SK-N-SH (cell line): Measurements from ENCODE around the gene C1QTNF4. TPM values are rescaled to one million over a fixed set of nuclear protein-coding genes. Genes with fewer than 3 reads are reported as not detected.
A peak's percentile ranks its signal among the peaks of the same experiment; 100 is the strongest.
"Not testable (repeated sequence)": the region's sequence is repeated elsewhere in the genome, so short reads cannot be mapped to it uniquely, and the experiment has no call there.

Source experiments
- CTCF ChIA-PET: fragments of 300-600, 350-600 bp; formaldehyde crosslinking; extraction: SDS; loops from one replicate; lab custom pipeline; 2021; lab: Yijun Ruan, JAX
- POLR2A ChIA-PET: fragments of 350-600 bp; sonication (Branson Sonifier 250); formaldehyde crosslinking; extraction: SDS; loops from one replicate; lab custom pipeline; 2020; ENCODE audit warnings: antibody characterized with exemption, inconsistent platforms; lab: Yijun Ruan, JAX
- DNase-seq: peaks from one replicate; pipeline ENCODE4 v3.0.0; 2012
- H2AFZ ChIP-seq: fragments of 200-600 bp; sonication (generic); 2 replicates; pipeline ENCODE4 v1.8.1; 2016; ENCODE audit warnings: antibody characterized with exemption, mild to moderate bottlenecking, low read depth
- H3F3A ChIP-seq: fragments of 200-600 bp; sonication (generic); replicated peaks from 2 replicates; pipeline ENCODE3; 2016; ENCODE audit warnings: antibody characterized with exemption, mild to moderate bottlenecking; ENCODE audit not compliant: insufficient read depth
- H3K27ac ChIP-seq, 2 experiments: fragments of 200-500 bp in 1 of 2; fragments of 200-600 bp in 1 of 2; sonication (Bioruptor generic) in 1 of 2; sonication (generic), shearing (Covaris generic) in 1 of 2; 2 replicates each; pipeline versions ENCODE4 v1.5.1 to v1.6.1; 2014 to 2016; ENCODE audit warnings: low read depth in 2 of 2, inconsistent platforms in 1 of 2, low read length in 1 of 2, mild to moderate bottlenecking in 1 of 2, mixed read lengths in 1 of 2
- H3K27me3 ChIP-seq: fragments of 200-600 bp; sonication (generic), shearing (Covaris generic); 2 replicates; pipeline ENCODE4 v1.6.1; 2016; ENCODE audit warnings: mixed run types; ENCODE audit not compliant: insufficient read depth
- H3K36me3 ChIP-seq, 2 experiments: fragments of 200-500 bp in 1 of 2; fragments of 200-600 bp in 1 of 2; sonication (Bioruptor generic) in 1 of 2; sonication (generic) in 1 of 2; replicated peaks in 1 of 2; 2 replicates each; pipeline versions ENCODE3 to v1.5.1; 2014 to 2016; ENCODE audit warnings: low read length in 1 of 2, mild to moderate bottlenecking in 1 of 2; ENCODE audit not compliant: insufficient read depth in 2 of 2, control insufficient read depth in 1 of 2
- H3K4me1 ChIP-seq, 2 experiments: fragments of 200-500 bp in 1 of 2; fragments of 200-600 bp in 1 of 2; sonication (Bioruptor generic) in 1 of 2; sonication (generic), shearing (Covaris generic) in 1 of 2; 2 replicates each; pipeline versions ENCODE4 v1.5.1 to v1.6.1; 2014 to 2016; ENCODE audit warnings: low read depth in 1 of 2, low read length in 1 of 2, mixed run types in 1 of 2; ENCODE audit not compliant: insufficient read depth in 2 of 2, control insufficient read depth in 1 of 2
- H3K4me2 ChIP-seq: fragments of 200-600 bp; sonication (generic), shearing (Covaris generic); 2 replicates; pipeline ENCODE4 v1.6.1; 2017; ENCODE audit warnings: mixed run types
- H3K4me3 ChIP-seq, 2 experiments: fragments of 200-500 bp in 1 of 2; fragments of 200-600 bp in 1 of 2; sonication (Bioruptor generic) in 1 of 2; sonication (generic), shearing (Covaris generic) in 1 of 2; 2 replicates each; pipeline versions ENCODE4 v1.5.1 to v1.8.1; 2014 to 2016; ENCODE audit warnings: low read depth in 2 of 2, inconsistent platforms in 1 of 2, low read length in 1 of 2, mild to moderate bottlenecking in 1 of 2, mixed read lengths in 1 of 2, moderate library complexity in 1 of 2
- H3K79me2 ChIP-seq: fragments of 200-600 bp; sonication (generic); 2 replicates; pipeline ENCODE4 v1.8.1; 2017; ENCODE audit warnings: mild to moderate bottlenecking; ENCODE audit not compliant: insufficient read depth
- H3K9ac ChIP-seq: fragments of 200-600 bp; sonication (generic); 2 replicates; pipeline ENCODE4 v1.6.1; 2017; ENCODE audit warnings: mixed run types
- H3K9me2 ChIP-seq: fragments of 200-600 bp; sonication (generic); 2 replicates; pipeline ENCODE4 v1.6.1; 2017; ENCODE audit warnings: mixed run types
- H3K9me3 ChIP-seq: fragments of 200-600 bp; sonication (generic); 2 replicates; pipeline ENCODE4 v1.6.1; 2017; ENCODE audit warnings: mixed run types, mild to moderate bottlenecking, moderate library complexity
- H4K20me1 ChIP-seq: fragments of 200-600 bp; sonication (generic); 2 replicates; pipeline ENCODE4 v1.6.1; 2017; ENCODE audit warnings: mild to moderate bottlenecking, mixed run types; ENCODE audit not compliant: insufficient read depth
- CHD2 ChIP-seq: fragments of 150-350 bp; IDR thresholded peaks from 2 replicates; pipeline ENCODE4 v1.6.1; 2018; ENCODE audit warnings: low read length; ENCODE audit not compliant: partially characterized antibody
- CTCF ChIP-seq: fragments of 200-600 bp; sonication (generic); IDR thresholded peaks from 2 replicates; pipeline ENCODE4 v1.6.1; 2017; ENCODE audit warnings: antibody characterized with exemption, mild to moderate bottlenecking, moderate library complexity
- IRF3 ChIP-seq: fragments of 150-350 bp; IDR thresholded peaks from 2 replicates; pipeline ENCODE4 v1.6.1; 2016; ENCODE audit warnings: mild to moderate bottlenecking, low read depth, low read length
- MXI1 ChIP-seq: IDR thresholded peaks from 2 replicates; pipeline ENCODE4 v1.6.1; 2012; ENCODE audit warnings: mild to moderate bottlenecking, low read depth, low read length, improper control_type of control experiment
- PBX3 ChIP-seq: IDR thresholded peaks from 2 replicates; pipeline ENCODE4; 2012
- RAD21 ChIP-seq: IDR thresholded peaks from 2 replicates; pipeline ENCODE4 v1.6.1; 2012; ENCODE audit warnings: mild to moderate bottlenecking, low read length
- SIN3A ChIP-seq: IDR thresholded peaks from 2 replicates; pipeline ENCODE4 v1.6.1; 2012; ENCODE audit warnings: low read depth, mild to moderate bottlenecking, low read length, moderate library complexity, borderline replicate concordance
- ZBTB33 ChIP-seq: IDR thresholded peaks from 2 replicates; pipeline ENCODE4 v1.4.0; 2012; ENCODE audit warnings: low read depth, borderline replicate concordance
- WGBS: methylation state at CpG from one replicate; pipeline ENCODE4 v1.1.6; 2017; ENCODE audit warnings: low lambda C conversion rate; 5-methylcytosine and 5-hydroxymethylcytosine counted together
- polyA plus RNA-seq, 3 experiments: library from polyadenylated mRNA; depleted of rRNA; stranded (reverse); fragments of >200 nt; gene quantifications; 2 replicates each; pipeline ENCODE4 v1.2.3, GENCODE V29; 2012

C1QTNF4 gene
- polyA plus RNA-seq, 1 of the 3 experiments (the other 2 are of a cell fraction) = 0.08 TPM

GRCh38 chr11:47551086-47551485 is 43.1 kb downstream of the C1QTNF4 start:
- Histone ChIP-seq H3K27ac (peak overlapping the region in 1 of 2 experiments; percentile 84; a peak in 1 of 4 replicates), H3K9me3 (no peaks in the 10 kb centered on the region), H4K20me1 (peaks cover 57% of the 10 kb centered on the region), H3K9ac (peak overlapping the region; percentile 94; the same call in 1 of the 2 replicates), H3K27me3 (no peaks in the 10 kb centered on the region), H2AFZ (no peak overlapping the region), H3K4me3 (peak overlapping the region; percentile 63 to 88), H3K79me2 (peaks cover 71% of the 10 kb centered on the region), H3K9me2 (no peaks in the 10 kb centered on the region)
- POLR2A ChIA-PET = interaction anchor here (1.1 kb wide), 1 partner anchor 18 kb away, joined by 3 read pairs; no protein-coding TSS in a partner anchor
- peak; percentile 37 for DNase-seq
- CTCF ChIA-PET = interaction anchor here (1.0 to 1.9 kb wide), 4 partner anchors 13 to 98 kb away, joined by 3 to 10 read pairs (median 4); no protein-coding TSS in a partner anchor
- TF ChIP-seq CTCF (peak; percentile 55), RAD21 (peak; percentile 35), ZBTB33 (no peak), MXI1 (peak; percentile 38; the same call in 1 of the 2 replicates), CHD2 (no peak)
- TF ChIP-seq, all 33 proteins: peak for 3
- peaks cover 3 to 27% of the 10 kb centered on the region in 2 experiments; a peak in 2 of 4 replicates for H3K4me1 ChIP-seq
- H3K36me3 ChIP-seq = peaks cover 2 to 32% of the 10 kb centered on the region in 2 experiments
- H3K4me2 ChIP-seq = peak overlapping the region; percentile 84
- H3F3A ChIP-seq = peaks cover 25% of the 10 kb centered on the region

- Histone ChIP-seq H3F3A (peaks cover 25% of the 10 kb centered on the region), H3K9me2 (no peaks in the 10 kb centered on the region), H3K4me1 (peaks cover 3 to 27% of the 10 kb centered on the region in 2 experiments; a peak in 2 of 4 replicates), H3K9ac (no peak overlapping the region), H4K20me1 (peaks cover 62% of the 10 kb centered on the region), H3K4me3 (no peak overlapping the region; a peak in 1 of 4 replicates), H3K79me2 (peaks cover 77% of the 10 kb centered on the region), H3K27me3 (no peaks in the 10 kb centered on the region), H3K4me2 (peak overlapping the region; percentile 84; the same call in 1 of the 2 replicates), H3K27ac (no peak overlapping the region; a peak in 1 of 4 replicates), H3K9me3 (no peaks in the 10 kb centered on the region), H3K36me3 (peaks cover 2 to 32% of the 10 kb centered on the region in 2 experiments)
- POLR2A ChIA-PET = no interaction called here
- DNase-seq = no peak
- CTCF ChIA-PET = no interaction called here
- 85% methylated on average over 10 of the region's 10 CpGs for WGBS
- TF ChIP-seq CHD2 (no peak), PBX3 (no peak), SIN3A (no peak), IRF3 (no peak)
- TF ChIP-seq, all 33 proteins: peak for 0
- H2AFZ ChIP-seq = no peak overlapping the region
These were observed 43.7 kb downstream of the C1QTNF4 start for GRCh38 chr11:47550288-47551047.

- POLR2A ChIA-PET, H3K9me2 ChIP-seq, H3K27ac ChIP-seq, H3K4me3 ChIP-seq, H3K4me2 ChIP-seq, CTCF ChIA-PET, H2AFZ ChIP-seq, H3K27me3 ChIP-seq, DNase-seq, H3K9me3 ChIP-seq, H3K9ac ChIP-seq: not testable (repeated sequence)
- H3K36me3 ChIP-seq = peaks cover 2 to 32% of the 10 kb centered on the region in 2 experiments
- H3F3A ChIP-seq = peaks cover 26% of the 10 kb centered on the region
- H3K4me1 ChIP-seq = peaks cover 3 to 33% of the 10 kb centered on the region in 2 experiments; a peak in 2 of 4 replicates
- H3K79me2 ChIP-seq = peaks cover 100% of the 10 kb centered on the region
- peaks cover 98% of the 10 kb centered on the region for H4K20me1 ChIP-seq
- 88% methylated on average over 5 of the region's 7 CpGs for WGBS
These were observed 47.9 kb downstream of the C1QTNF4 start for GRCh38 chr11:47546274-47546673.
